Stimulated activated CD8-positive, alpha-beta memory T cell treated with anti-CD3 and anti-CD28 coated beads, Interleukin-15, amount 100 ng/mL, for 1 hour (primary cell): ENCODE measurements around the gene HOXA7.

ENCODE experiments used
- DNase-seq: peaks from one replicate; pipeline ENCODE4 v3.0.0-alpha.2; 2020; ENCODE audit warnings: low read depth

The HOXA7 gene

GRCh38 chr7:27159266-27160144, 3.0 kb upstream of the HOXA7 start:
- no peak for DNase-seq

- no peak for DNase-seq
Observed at GRCh38 chr7:27158436-27159265, 2.2 kb upstream of the HOXA7 start.

- DNase-seq, result no peak
Observed at GRCh38 chr7:27157702-27158431, 1.4 kb upstream of the HOXA7 start.

GRCh38 chr7:27156916-27157701, 634 bp upstream of the HOXA7 start:
- DNase-seq, result no peak

GRCh38 chr7:27155816-27156507, 513 bp downstream of the HOXA7 start:
- DNase-seq, result no peak

- no peak for DNase-seq
Observed at GRCh38 chr7:27154901-27155815, 1.3 kb downstream of the HOXA7 start.

- no peak for DNase-seq
Observed at GRCh38 chr7:27154369-27154768, 2.1 kb downstream of the HOXA7 start.

- no peak for DNase-seq
Observed at GRCh38 chr7:27153526-27153925, 2.9 kb downstream of the HOXA7 start.

GRCh38 chr7:27152816-27153442, 3.5 kb downstream of the HOXA7 start:
- DNase-seq, result no peak

GRCh38 chr7:27151931-27152815, 4.3 kb downstream of the HOXA7 start, which contains the start of gene HOXA3:
Gene HOXA3 (minus strand): TSS chr7:27152583. CDS start chr7:27110640, 41,943 bp downstream.
- DNase-seq, result no peak

- no peak for DNase-seq
Observed at GRCh38 chr7:27151341-27151930, 5.0 kb downstream of the HOXA7 start.

- DNase-seq, result no peak
Observed at GRCh38 chr7:27150568-27151340, 5.7 kb downstream of the HOXA7 start.

- no peak for DNase-seq
Observed at GRCh38 chr7:27149842-27150567, 6.5 kb downstream of the HOXA7 start.

GRCh38 chr7:27148756-27149641, 7.5 kb downstream of the HOXA7 start:
- no peak for DNase-seq

- no peak for DNase-seq
Observed at GRCh38 chr7:27148031-27148755, 8.3 kb downstream of the HOXA7 start.
